Occipital lobe (tissue), 2 donors: ENCODE measurements around the gene TMEM248. TPM values are rescaled to one million over a fixed set of nuclear protein-coding genes. Genes with fewer than 3 reads are reported as not detected.
"Not testable (repeated sequence)": the region's sequence is repeated elsewhere in the genome, so short reads cannot be mapped to it uniquely, and the experiment has no call there.

Source experiments
- DNase-seq: peaks from one replicate; lab custom pipeline; 2025; lab: John Stamatoyannopoulos, UW
- total RNA-seq: library from RNA; depleted of rRNA; stranded (reverse); fragments of >200 nt; gene quantifications from one replicate; pipeline ENCODE4 v1.2.3, GENCODE V29; 2014

The TMEM248 gene
- total RNA-seq, 1 donor from 2014 or later, result 54.4 TPM

DNA sequence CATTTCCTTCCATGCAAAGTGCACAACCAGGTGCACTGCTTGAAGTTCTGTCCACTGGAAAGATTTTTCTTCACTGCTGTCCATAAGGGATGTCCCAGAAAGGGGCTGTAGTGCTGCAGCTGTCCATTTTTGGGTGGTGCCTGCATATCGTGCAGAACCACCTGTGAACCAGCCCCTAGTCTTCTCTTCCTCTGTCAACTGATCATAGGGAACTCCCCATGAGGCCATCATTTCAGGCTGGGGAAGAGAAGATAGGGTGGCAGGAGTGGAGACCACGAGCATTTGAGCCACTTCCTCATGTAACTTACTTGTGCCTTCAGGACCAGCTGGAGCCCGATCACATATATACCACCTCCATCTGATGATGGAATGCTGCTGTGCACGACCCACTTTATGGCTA lies 12.4 kb upstream of the TMEM248 start:
- DNase-seq, result not testable (repeated sequence)

DNA sequence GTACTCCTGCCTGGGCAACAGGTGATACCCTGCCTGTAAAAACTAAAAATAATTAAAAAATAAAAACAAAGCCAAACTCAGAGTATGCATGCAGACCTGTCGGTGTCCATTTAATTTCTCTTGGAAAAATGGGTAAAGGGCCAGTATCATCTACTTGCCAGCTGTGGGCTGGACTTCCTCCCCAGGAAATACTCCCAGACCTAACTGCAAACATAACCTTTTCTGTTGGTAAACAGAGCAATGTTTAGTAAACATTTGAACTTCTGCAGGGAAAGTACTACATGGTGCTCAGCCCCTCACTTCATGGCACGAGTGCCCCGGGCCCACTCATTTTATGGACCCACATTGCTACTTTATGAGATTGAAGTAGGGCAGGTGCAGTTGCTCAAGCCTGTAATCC lies 10.2 kb upstream of the TMEM248 start:
- DNase-seq, result no peak

- not testable (repeated sequence) for DNase-seq
Observed at GRCh38 chr7:66911191-66911590, 9.8 kb upstream of the TMEM248 start.

GRCh38 chr7:66912195-66912594 lies 8.8 kb upstream of the TMEM248 start:
- DNase-seq, result no peak

DNA sequence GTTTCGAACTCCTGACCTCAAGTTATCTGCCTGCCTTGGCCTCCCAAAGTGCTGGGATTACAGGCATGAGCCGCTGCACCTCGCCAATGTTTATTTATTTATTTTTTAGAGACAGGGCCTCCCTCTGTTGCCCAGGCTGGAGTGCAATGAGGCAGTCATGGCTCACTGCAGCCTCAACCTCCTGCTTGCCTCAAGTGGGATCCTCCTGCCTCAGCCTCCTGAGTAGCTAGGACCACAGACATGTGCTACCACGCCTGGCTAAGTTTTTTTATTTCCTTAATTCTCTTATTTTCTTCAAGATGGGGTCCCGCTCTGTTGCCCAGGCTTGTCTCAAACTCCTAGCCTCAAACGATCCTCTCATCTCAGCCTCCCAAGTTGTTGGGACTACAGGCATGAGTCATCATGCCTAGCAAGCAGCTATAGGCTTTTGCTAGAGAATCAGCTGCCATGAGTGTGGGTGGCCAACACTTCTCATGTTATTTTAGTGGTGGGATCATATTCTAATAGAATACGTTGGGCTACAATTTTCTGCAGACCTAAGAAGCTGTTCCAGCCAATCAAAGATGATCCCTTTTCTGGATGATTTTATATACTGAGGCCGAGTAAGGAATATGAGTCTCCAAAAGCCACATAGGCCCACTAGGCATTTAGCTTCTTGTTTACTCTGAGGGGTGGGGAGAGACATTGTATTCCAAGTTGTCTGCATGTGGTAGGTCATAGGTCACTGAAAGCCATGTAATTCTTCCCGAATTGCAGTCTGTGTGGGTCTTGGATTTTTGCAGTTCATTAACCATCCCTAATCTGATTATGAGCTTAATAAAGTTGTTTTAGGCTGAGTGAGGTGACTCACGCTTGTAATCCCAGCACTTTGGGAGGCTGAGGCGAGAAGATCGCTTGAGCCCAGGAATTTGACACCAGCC lies 7.6 kb upstream of the TMEM248 start:
- no peak for DNase-seq

DNA sequence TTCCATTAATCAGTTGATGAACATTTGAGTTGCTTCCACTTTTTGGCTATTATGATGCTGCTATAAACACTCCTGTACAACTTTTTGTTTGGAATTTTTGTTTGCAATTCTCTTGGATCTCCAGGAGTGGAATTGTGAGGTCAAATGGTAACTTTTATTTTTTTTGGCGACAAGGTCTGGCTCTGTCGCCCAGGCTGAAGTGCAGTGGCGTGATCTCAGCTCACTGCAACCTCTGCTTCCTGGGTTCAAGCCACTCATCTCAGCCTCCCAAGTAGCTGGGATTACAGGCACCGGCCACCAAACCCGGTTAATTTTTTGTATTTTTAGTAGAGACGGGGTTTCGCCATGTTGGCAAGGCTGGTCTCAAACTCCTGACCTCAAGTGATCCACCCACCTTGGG lies 3.1 kb upstream of the TMEM248 start:
- DNase-seq, result not testable (repeated sequence)

- DNase-seq, result no peak
Observed at GRCh38 chr7:66919304-66919703, 1.7 kb upstream of the TMEM248 start.

- DNase-seq, result no peak
Observed at GRCh38 chr7:66919704-66920103, 1.3 kb upstream of the TMEM248 start.

DNA sequence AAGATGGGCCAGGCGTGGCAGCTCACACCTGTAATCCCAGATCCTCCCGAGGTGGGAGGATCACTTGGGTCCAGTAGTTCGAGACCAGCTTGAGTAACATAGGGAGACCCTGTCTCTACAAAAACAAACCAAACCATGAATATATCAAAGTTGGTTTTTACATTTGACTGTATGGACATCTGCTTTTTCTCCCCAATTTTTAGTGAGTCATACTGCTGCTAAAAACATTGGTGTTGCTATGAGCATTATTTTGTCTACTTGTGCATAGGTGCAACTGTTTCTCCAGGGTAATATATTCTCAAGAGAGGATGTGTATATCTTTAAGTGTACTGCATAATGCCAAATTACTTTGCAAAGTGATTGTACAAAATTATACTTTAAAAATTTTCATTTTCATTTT lies 769 bp upstream of the TMEM248 start:
- no peak for DNase-seq

GRCh38 chr7:66921396-66921917 lies 432 bp downstream of the TMEM248 start:
- DNase-seq, result no peak

DNA sequence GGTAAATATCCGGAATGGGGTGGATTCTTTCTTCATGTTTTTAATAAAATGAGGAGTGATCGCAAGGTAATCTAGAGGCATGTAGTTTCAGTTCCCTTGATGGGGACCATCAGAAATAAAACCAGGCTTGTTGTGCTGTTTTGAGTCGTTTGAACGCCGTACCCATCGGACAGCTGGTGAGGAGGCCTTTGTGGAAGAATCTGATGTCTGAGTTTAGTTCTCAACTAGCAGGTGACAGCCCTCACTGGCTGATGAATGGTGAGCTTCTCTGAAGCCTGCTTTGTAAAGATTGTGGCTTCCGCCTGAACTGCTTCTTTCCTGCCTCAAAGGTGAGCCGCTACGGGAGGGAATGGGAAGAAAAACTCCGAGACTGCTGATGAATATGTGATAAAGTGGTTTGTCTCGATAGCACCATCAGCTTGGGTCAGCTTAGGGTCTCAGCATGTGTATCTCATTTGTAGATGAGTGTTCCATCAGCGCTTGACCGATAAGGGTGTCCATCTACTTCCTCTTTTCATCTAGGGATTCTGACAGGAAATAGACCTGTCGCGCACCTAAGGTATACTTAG lies 977 bp downstream of the TMEM248 start:
- DNase-seq, result no peak

DNA sequence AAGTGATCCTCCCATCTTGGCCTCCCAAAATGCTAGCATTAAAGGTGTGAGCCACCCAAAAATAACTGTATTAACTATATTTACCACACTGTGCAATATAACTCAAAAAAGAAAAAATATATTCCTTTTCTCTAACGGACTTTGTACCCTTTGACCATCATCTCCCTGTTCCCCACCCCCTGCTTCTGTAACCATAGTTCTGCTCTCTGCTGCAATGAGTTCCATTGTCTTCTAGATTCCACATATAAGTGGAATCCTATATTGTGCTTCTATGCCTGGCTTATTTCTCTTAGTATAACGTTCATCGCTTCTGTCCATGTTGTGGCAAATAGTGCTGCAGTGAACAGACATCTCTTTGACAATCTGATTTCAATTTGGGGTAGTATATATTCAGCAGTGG lies 4.2 kb downstream of the TMEM248 start:
- DNase-seq, result no peak

GRCh38 chr7:66927348-66927948 lies 6.4 kb downstream of the TMEM248 start:
- no peak for DNase-seq

DNA sequence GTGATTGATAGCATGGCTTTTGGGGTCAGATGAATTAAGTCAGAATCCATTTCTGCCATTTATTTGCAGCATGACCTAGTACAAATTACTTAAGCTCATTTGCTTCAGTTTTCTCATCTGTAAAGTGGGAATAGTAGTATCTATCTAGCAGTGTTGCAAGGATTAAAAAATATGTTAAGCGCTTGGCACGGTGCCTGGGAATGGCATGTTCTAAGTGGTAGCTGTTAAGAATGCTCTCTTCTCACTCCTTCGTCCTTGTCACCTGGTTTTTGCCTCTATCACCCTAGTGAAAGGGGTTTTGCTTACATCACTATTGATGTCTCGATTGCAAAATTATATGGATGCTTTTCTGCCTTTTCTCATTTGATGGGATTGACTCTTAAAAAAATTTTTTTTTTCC lies 7.4 kb downstream of the TMEM248 start:
- no peak for DNase-seq

DNA sequence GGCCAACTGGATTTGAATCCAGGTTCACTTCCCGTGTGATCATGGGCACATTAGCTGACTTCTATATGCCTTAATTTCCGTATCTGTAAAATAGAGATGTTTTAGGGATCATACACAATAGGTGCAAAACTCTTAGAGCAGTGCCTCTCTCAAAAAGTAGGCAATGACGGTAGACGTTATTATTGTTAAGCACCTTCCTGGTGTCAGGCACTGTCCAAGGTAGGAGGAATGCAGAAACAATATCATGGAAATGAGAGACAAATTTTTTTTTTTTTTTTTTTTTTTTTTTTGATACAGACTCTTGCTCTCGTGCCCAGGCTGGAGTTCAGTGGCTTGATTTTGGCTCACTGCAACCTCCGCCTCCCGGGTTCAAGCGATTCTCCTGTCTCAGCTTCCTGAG lies 8.1 kb downstream of the TMEM248 start:
- no peak for DNase-seq

DNA sequence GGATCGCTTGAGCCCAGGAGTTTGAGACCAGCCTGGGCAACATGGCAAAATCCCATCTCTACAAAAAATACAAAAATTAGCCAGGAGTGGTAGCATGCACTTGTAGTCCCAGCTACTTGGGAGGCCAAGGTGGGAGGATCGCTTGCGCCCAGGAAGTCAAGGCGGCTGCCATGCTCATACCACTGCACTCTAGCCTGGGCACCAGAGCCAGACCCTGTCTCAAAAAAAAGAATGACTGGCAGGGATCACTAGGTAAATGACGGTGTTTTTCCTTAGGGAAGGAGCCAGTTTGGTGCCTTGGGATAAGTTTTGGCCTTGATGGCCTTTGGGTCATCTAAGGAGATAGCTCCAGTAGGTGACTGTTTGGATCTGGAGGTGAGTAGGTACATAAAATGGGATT lies 8.9 kb downstream of the TMEM248 start:
- no peak for DNase-seq

DNA sequence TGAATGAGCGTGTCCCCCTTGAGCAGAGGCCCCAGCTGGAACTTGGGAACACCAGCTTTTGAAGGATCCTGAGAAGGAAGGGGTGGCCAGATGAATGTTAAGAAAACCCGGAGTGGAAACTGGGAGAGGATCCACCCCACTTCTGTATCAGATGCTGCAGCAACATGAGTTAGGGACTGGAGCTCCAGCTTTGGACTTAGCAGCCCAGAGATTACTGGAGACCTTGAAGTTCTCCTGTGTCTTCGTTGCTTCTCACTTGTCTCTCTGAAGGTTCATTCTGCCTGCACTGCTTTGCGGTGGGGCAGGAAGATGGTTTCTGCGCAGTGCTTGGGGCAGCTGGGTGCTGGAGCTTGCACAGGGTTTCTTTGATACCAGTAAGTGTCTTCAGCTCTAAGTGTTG lies 9.3 kb downstream of the TMEM248 start:
- DNase-seq, result no peak

DNA sequence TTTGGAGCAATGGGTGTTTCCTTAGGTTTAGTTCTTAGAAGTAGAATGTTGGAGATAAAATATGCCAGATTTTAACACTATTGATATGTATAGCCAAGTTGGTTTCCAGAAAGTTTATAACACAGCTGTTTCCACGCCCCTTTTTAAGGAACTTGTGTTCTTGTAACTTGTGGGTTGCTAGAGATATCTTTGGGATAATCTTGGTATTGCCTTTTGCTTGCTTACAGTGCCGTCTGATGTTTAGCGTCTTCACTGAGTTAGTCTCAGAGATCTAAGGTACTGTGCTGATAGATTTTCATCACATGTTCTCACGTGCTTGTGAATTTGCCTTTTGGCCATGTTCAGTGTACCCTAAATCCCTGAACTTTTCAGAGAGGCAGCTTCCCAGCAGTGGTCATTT lies 12.4 kb downstream of the TMEM248 start:
- DNase-seq, result no peak

- no peak for DNase-seq
Observed at GRCh38 chr7:66937940-66938339, 16.9 kb downstream of the TMEM248 start.

- no peak for DNase-seq
Observed at GRCh38 chr7:66939325-66939724, 18.3 kb downstream of the TMEM248 start.

DNA sequence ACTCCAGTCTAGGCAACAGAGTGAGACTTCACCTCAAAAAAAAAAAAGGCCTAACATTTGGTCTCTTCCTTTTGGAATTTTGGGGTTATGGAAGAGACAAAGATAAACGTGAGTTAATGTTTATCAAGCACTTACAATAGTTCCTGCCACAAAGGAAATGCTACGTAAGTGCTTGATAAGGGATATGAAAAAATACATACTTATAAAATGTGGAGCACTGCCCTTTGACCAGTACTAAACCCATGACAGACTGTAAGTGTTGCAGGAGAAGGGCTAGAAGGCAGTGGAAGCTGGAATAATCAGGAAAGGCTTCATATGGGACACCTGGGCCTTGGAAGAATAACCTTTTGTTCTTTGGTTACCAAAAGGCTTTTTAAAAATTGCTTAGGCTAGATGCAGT lies 25.5 kb downstream of the TMEM248 start:
- DNase-seq, result no peak

- DNase-seq, result no peak
Observed at GRCh38 chr7:66948480-66949109, 27.6 kb downstream of the TMEM248 start.
